ENCODE results near the gene PFKFB3. TPM values are rescaled to one million over a fixed set of nuclear protein-coding genes. Genes with fewer than 3 reads are reported as not detected.

PFKFB3 gene
- total and polyA plus RNA-seq, 2 of the 4 experiments (the other 2 are of a cell fraction), result 34.1 to 45.5 TPM

DNA sequence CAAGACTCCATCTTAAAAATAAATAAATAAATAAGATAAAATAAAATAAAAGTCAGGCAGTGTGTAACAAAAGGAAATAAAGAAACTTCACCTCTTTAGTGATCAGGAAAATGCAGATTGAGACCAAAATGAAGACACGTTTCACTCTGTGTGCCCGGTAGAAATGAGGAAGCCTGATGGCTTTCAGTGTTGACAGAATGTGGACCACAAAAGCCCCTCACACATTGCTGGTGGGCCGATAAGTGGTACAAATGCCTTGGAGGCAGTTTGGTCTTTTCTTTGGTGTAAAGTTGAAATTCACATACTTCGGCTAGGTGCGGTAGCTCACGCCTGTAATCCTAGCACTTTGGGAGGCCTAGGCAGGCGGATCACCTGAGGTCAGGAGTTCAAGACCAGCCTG is 44.5 kb upstream of the PFKFB3 start:
- in situ Hi-C loops (cut with MboI; ENCODE audit: low sequenced_read_pairs) (no loop called here), dilution Hi-C loops (cut with HindIII; ENCODE audit: low sequenced_read_pairs, unreplicated experiment) (no loop called here), intact Hi-C loops (cut with micrococcal nuclease) (no loop called here)
- Histone ChIP-seq H2AFZ (replicated peaks; ENCODE audit: low read length, poor library complexity) (peak overlapping the region; percentile 13), H2AK5ac (ENCODE audit: low read depth, low read length) (peak overlapping the region; percentile 99), H4K8ac (ENCODE audit: low read depth in 2 of 2, low read length in 2 of 2) (peak overlapping the region; percentile 97), H2BK20ac (ENCODE audit: low read depth, low read length) (peak overlapping the region; percentile 60), H4K20me1 (ENCODE audit: insufficient read depth, low read length) (peaks cover under 1% of the 10 kb centered on the region), H3K56ac (ENCODE audit: extremely low read depth, insufficient read depth, low read length) (peak overlapping the region; percentile 49; the same call in 1 of the 2 replicates), H2BK5ac (ENCODE audit: low read depth, low read length, poor library complexity, severe bottlenecking) (peak overlapping the region; percentile 88), H4K91ac (ENCODE audit: insufficient read depth, low read depth, low read length) (peak overlapping the region; percentile 85), H3K14ac (replicated peaks; ENCODE audit: low read depth, low read length) (peak overlapping the region; percentile 79; the same call in 1 of the 2 replicates), H3K27ac (ENCODE audit: insufficient read depth, low read length) (peak overlapping the region; percentile 91), H3K23ac (ENCODE audit: low read depth, low read length) (peak overlapping the region; percentile 41; the same call in 1 of the 2 replicates), H3K9ac (ENCODE audit: low read depth, low read length) (no peak overlapping the region), H3K4me1 (ENCODE audit: control insufficient read depth, insufficient read depth, low read length) (peaks cover 6% of the 10 kb centered on the region), H3K18ac (ENCODE audit: low read depth, low read length) (peak overlapping the region; percentile 99), H3K27me3 (ENCODE audit: control insufficient read depth, insufficient read depth, low read length) (no peaks in the 10 kb centered on the region), H4K5ac (ENCODE audit: low read depth, low read length) (peak overlapping the region; percentile 70; the same call in 1 of the 2 replicates), H3K4me3 (ENCODE audit: insufficient read depth, low read depth, low read length) (no peak overlapping the region), H3K4ac (ENCODE audit: low read depth, low read length) (peak overlapping the region; percentile 91), H2AK9ac (replicated peaks; ENCODE audit: low read depth, low read length, poor library complexity) (peak overlapping the region; percentile 97), H2BK120ac (ENCODE audit: low read depth, low read length) (peak overlapping the region; percentile 83), H3K4me2 (ENCODE audit: low read depth, low read length) (no peak overlapping the region), H3K36me3 (ENCODE audit: control insufficient read depth, insufficient read depth, low read length) (no peaks in the 10 kb centered on the region), H3K9me1 (ENCODE audit: insufficient read depth, low read length) (no peaks in the 10 kb centered on the region; the same call in 1 of the 2 replicates), H2BK15ac (ENCODE audit: low read depth, low read length) (peak overlapping the region; percentile 100), H3K9me3 (ENCODE audit: control insufficient read depth, insufficient read depth, low read length) (no peaks in the 10 kb centered on the region), H3K79me1 (ENCODE audit: low read depth in 1 of 2, low read length in 2 of 2) (peaks cover 21 to 68% of the 10 kb centered on the region in 2 experiments)
- DNase-seq, result no peak
- TF ChIP-seq CEBPB (IDR thresholded peaks at IDR 0.05; ENCODE audit: low read depth, low read length) (no peak), RFX5 (IDR thresholded peaks at IDR 0.05; ENCODE audit: low read depth, low read length) (no peak), CHD1 (IDR thresholded peaks at IDR 0.05; ENCODE audit: low read depth, low read length) (no peak), FOS (IDR thresholded peaks at IDR 0.05; ENCODE audit: low read depth, low read length) (no peak), MXI1 (IDR thresholded peaks at IDR 0.05; ENCODE audit: borderline replicate concordance, low read depth, low read length) (no peak), BHLHE40 (IDR thresholded peaks at IDR 0.05; ENCODE audit: low read depth, low read length) (no peak), SMC3 (IDR thresholded peaks at IDR 0.05; ENCODE audit: low read depth, low read length) (no peak), POLR2A (IDR thresholded peaks at IDR 0.05; ENCODE audit: low read depth, low read length) (no peak), RCOR1 (IDR thresholded peaks at IDR 0.05; ENCODE audit: insufficient replicate concordance, low read length) (no peak), NFE2L2 (IDR thresholded peaks at IDR 0.05; ENCODE audit: low read depth, low read length) (no peak), MAZ (IDR thresholded peaks at IDR 0.05; ENCODE audit: borderline replicate concordance, low read depth, low read length) (no peak), MAFK (IDR thresholded peaks at IDR 0.05; ENCODE audit: low read depth, low read length) (no peak)
- TF ChIP-seq, protein P1, sequence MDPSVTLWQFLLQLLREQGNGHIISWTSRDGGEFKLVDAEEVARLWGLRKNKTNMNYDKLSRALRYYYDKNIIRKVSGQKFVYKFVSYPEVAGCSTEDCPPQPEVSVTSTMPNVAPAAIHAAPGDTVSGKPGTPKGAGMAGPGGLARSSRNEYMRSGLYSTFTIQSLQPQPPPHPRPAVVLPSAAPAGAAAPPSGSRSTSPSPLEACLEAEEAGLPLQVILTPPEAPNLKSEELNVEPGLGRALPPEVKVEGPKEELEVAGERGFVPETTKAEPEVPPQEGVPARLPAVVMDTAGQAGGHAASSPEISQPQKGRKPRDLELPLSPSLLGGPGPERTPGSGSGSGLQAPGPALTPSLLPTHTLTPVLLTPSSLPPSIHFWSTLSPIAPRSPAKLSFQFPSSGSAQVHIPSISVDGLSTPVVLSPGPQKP (IDR thresholded peaks at IDR 0.05; ENCODE audit: borderline replicate concordance, low read depth, low read length), result no peak
- TF ChIP-seq, protein P2, sequence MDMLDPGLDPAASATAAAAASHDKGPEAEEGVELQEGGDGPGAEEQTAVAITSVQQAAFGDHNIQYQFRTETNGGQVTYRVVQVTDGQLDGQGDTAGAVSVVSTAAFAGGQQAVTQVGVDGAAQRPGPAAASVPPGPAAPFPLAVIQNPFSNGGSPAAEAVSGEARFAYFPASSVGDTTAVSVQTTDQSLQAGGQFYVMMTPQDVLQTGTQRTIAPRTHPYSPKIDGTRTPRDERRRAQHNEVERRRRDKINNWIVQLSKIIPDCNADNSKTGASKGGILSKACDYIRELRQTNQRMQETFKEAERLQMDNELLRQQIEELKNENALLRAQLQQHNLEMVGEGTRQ (IDR thresholded peaks at IDR 0.05; ENCODE audit: low read depth, low read length), result no peak
- no CpG with 5 or more reads among the region's 7 CpGs for WGBS, 2 experiments (ENCODE audit: extremely low coverage in 2 of 2, insufficient read length in 1 of 2)
- BruUV-seq (replicated peaks), result no TSS peak
- CTCF ChIA-PET, result no interaction called here
- ATAC-seq (ENCODE audit: low read depth), result no peak
- POLR2A ChIA-PET (ENCODE audit: unreplicated experiment), result no interaction called here
